GM19351 (cell line): ENCODE data around the gene PCDHB16.
"Not testable (repeated sequence)": the region's sequence is repeated elsewhere in the genome, so short reads cannot be mapped to it uniquely, and the experiment has no call there.

Experiments used
- ATAC-seq: cut with Tn5 transposase; IDR thresholded peaks from one replicate; pipeline ENCODE4 v1.9.1; 2021; ENCODE audit warnings: mild to moderate bottlenecking, moderate library complexity; ENCODE audit not compliant: unreplicated experiment

PCDHB16 gene

DNA sequence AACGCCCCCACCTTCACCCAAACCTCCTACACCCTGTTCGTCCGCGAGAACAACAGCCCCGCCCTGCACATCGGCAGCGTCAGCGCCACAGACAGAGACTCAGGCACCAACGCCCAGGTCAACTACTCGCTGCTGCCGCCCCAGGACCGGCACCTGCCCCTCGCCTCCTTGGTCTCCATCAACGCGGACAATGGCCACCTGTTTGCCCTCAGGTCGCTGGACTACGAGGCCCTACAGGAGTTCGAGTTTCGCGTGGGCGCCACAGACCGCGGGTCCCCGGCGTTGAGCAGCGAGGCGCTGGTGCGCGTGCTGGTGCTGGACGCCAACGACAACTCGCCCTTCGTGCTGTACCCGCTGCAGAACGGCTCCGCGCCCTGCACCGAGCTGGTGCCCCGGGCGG is 42.7 kb downstream of the PCDHB16 start:
- not testable (repeated sequence) for ATAC-seq

DNA sequence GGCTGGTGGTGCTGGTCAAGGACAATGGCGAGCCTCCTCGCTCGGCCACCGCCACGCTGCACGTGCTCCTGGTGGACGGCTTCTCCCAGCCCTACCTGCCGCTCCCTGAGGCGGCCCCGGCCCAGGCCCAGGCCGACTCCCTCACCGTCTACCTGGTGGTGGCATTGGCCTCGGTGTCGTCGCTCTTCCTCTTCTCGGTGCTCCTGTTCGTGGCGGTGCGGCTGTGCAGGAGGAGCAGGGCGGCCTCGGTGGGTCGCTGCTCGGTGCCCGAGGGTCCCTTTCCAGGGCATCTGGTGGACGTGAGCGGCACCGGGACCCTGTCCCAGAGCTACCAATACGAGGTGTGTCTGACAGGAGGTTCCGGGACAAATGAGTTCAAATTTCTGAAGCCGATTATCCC is 43.2 kb downstream of the PCDHB16 start:
- ATAC-seq: not testable (repeated sequence)

- ATAC-seq: no peak
These were observed 52.0 kb downstream of the PCDHB16 start for GRCh38 chr5:141234109-141234667.
